Measurements from ENCODE around the gene TAAR9.
A peak's percentile ranks its signal among the peaks of the same experiment; 100 is the strongest.

Gene TAAR9

GRCh38 chr6:132537977-132538376 is at the start of gene TAAR9:
Gene TAAR9 (plus strand): TSS chr6:132538277. CDS start chr6:132538290, 13 bp downstream.
- no peak for DNase-seq

- no peak for DNase-seq
These were observed 48.7 kb upstream of the TAAR9 start for GRCh38 chr6:132489376-132489775.

GRCh38 chr6:132490024-132490423 is 48.1 kb upstream of the TAAR9 start:
- no peak for DNase-seq

- no peak for DNase-seq
These were observed 47.4 kb upstream of the TAAR9 start for GRCh38 chr6:132490478-132491204.

GRCh38 chr6:132491303-132491702 is 46.8 kb upstream of the TAAR9 start:
- DNase-seq: no peak

GRCh38 chr6:132491881-132492280 is 46.2 kb upstream of the TAAR9 start:
- no peak for DNase-seq

GRCh38 chr6:132494954-132495353 is 43.1 kb upstream of the TAAR9 start:
- no peak for DNase-seq

GRCh38 chr6:132495604-132496079 is 42.4 kb upstream of the TAAR9 start:
- no peak for DNase-seq

- DNase-seq: no peak
These were observed 41.4 kb upstream of the TAAR9 start for GRCh38 chr6:132496519-132497180.

- no peak for DNase-seq
These were observed 39.4 kb upstream of the TAAR9 start for GRCh38 chr6:132498638-132499037.

- DNase-seq: no peak
These were observed 38.3 kb upstream of the TAAR9 start for GRCh38 chr6:132499757-132500156.

GRCh38 chr6:132504757-132505156 is 33.3 kb upstream of the TAAR9 start:
- DNase-seq: no peak

GRCh38 chr6:132505158-132505557 is 32.9 kb upstream of the TAAR9 start:
- DNase-seq: no peak

GRCh38 chr6:132506461-132506860 is 31.6 kb upstream of the TAAR9 start:
- DNase-seq: no peak

- DNase-seq: no peak
These were observed 30.9 kb upstream of the TAAR9 start for GRCh38 chr6:132506869-132507808.

GRCh38 chr6:132511210-132511830 is 26.8 kb upstream of the TAAR9 start:
- no peak for DNase-seq

GRCh38 chr6:132511831-132512220 is 26.3 kb upstream of the TAAR9 start:
- no peak for DNase-seq

GRCh38 chr6:132512342-132512637 is 25.8 kb upstream of the TAAR9 start:
- no peak for DNase-seq

GRCh38 chr6:132512638-132513632 is 25.1 kb upstream of the TAAR9 start, which contains the start of gene STX7:
Gene STX7 (minus strand): TSS chr6:132513116. CDS start chr6:132503530, 9,586 bp downstream.
- DNase-seq: peak; percentile 79 to 80

GRCh38 chr6:132513831-132514545 is 24.1 kb upstream of the TAAR9 start:
- DNase-seq: no peak

- no peak for DNase-seq
These were observed 22.7 kb upstream of the TAAR9 start for GRCh38 chr6:132515386-132515785.
